Endothelial cell of umbilical vein (primary cell): Measurements from ENCODE around the gene SYNCRIP. TPM values are rescaled to one million over a fixed set of nuclear protein-coding genes. Genes with fewer than 3 reads are reported as not detected.
A peak's percentile ranks its signal among the peaks of the same experiment; 100 is the strongest.

Experiments
- BruUV-seq: library from RNA; stranded (reverse); fragments of 400-500 nt; replicated peaks from 2 replicates; lab custom pipeline; 2021; lab: Mats Ljungman, UMichigan
- CTCF ChIA-PET: fragments of 300-600, 350-600 bp; sonication (Branson Sonifier 250); formaldehyde crosslinking; loops from one replicate; lab custom pipeline; 2021; ENCODE audit warnings: antibody characterized with exemption, inconsistent platforms; lab: Charles Lee
- POLR2A ChIA-PET: fragments of 300-600, 350-600 bp; sonication (Branson Sonifier 250); formaldehyde crosslinking; loops from one replicate; lab custom pipeline; 2021; ENCODE audit warnings: antibody characterized with exemption, inconsistent platforms; lab: Charles Lee
- DNase-seq: peaks from one replicate; pipeline ENCODE4 v3.0.0-alpha.2; 2011; ENCODE audit warnings: low read depth, low spot score
- FAIRE-seq: peaks from 2 replicates; lab custom pipeline; 2011; peaks lifted over from hg19 to GRCh38; lab: Jason Lieb, UNC
- H2AFZ ChIP-seq: 2 replicates; pipeline ENCODE4 v1.6.0; 2012; ENCODE audit warnings: low read depth, low read length, control low read depth, inconsistent platforms
- H3K27ac ChIP-seq: 2 replicates; pipeline ENCODE4 v1.5.1; 2011; ENCODE audit warnings: low read depth, mild to moderate bottlenecking, control low read depth, low read length, moderate library complexity; ENCODE audit not compliant: insufficient read depth
- H3K27me3 ChIP-seq, 2 experiments: 2 replicates each; pipeline versions ENCODE4 v1.6.0 to v1.6.1; 2011; ENCODE audit warnings: low read length in 2 of 2, mixed read lengths in 1 of 2; ENCODE audit not compliant: control insufficient read depth in 2 of 2, insufficient read depth in 2 of 2
- H3K36me3 ChIP-seq, 2 experiments: 2 replicates in 1 of 2; 3 replicates in 1 of 2; pipeline ENCODE4 v1.5.1; 2011; ENCODE audit warnings: low read length in 2 of 2, mild to moderate bottlenecking in 1 of 2, moderate library complexity in 1 of 2; ENCODE audit not compliant: control insufficient read depth in 2 of 2, insufficient read depth in 2 of 2; ENCODE audit errors: extremely low read depth in 1 of 2
- H3K4me1 ChIP-seq: 3 replicates; pipeline ENCODE4 v1.5.1; 2011; ENCODE audit warnings: mild to moderate bottlenecking, low read length; ENCODE audit not compliant: control insufficient read depth, insufficient read depth; ENCODE audit errors: extremely low read depth
- H3K4me2 ChIP-seq: 2 replicates; pipeline ENCODE4 v1.6.1; 2011; ENCODE audit warnings: low read length, control low read depth, mixed read lengths; ENCODE audit not compliant: insufficient read depth
- H3K4me3 ChIP-seq, 3 experiments: fragments of 200-600 bp in 1 of 3; sonication (generic), shearing (Covaris generic) in 1 of 3; replicated peaks in 1 of 3; 2 replicates each; pipeline ENCODE4 v1.5.1; 2011 to 2016; ENCODE audit warnings: control low read depth in 3 of 3, low read length in 3 of 3, mild to moderate bottlenecking in 2 of 3, inconsistent platforms in 1 of 3, low read depth in 1 of 3, moderate library complexity in 1 of 3; ENCODE audit not compliant: insufficient read depth in 1 of 3
- H3K79me2 ChIP-seq: 2 replicates; pipeline ENCODE4 v1.6.0; 2012; ENCODE audit warnings: low read length, inconsistent platforms; ENCODE audit not compliant: control insufficient read depth, insufficient read depth
- H3K9ac ChIP-seq: replicated peaks from 2 replicates; pipeline ENCODE3; 2011; ENCODE audit warnings: low read length, control low read depth; ENCODE audit not compliant: insufficient read depth; ENCODE audit errors: extremely low read depth
- H3K9me1 ChIP-seq: replicated peaks from 3 replicates; pipeline ENCODE4 v1.6.0; 2011; ENCODE audit warnings: mild to moderate bottlenecking, low read length; ENCODE audit not compliant: control insufficient read depth, insufficient read depth; ENCODE audit errors: extremely low read depth
- H3K9me3 ChIP-seq: replicated peaks from 2 replicates; pipeline ENCODE4 v1.5.1; 2012; ENCODE audit warnings: low read length, inconsistent platforms; ENCODE audit not compliant: control insufficient read depth, insufficient read depth
- H4K20me1 ChIP-seq: replicated peaks from 2 replicates; pipeline ENCODE3; 2011; ENCODE audit warnings: mild to moderate bottlenecking, low read length; ENCODE audit not compliant: control insufficient read depth, insufficient read depth; ENCODE audit errors: extremely low read depth
- FOS ChIP-seq: IDR thresholded peaks from 2 replicates; pipeline ENCODE4 v1.6.1; 2011; ENCODE audit warnings: mild to moderate bottlenecking, low read length, moderate library complexity, borderline replicate concordance; ENCODE audit not compliant: insufficient read depth
- POLR2A ChIP-seq: IDR thresholded peaks from 2 replicates; pipeline ENCODE4 v1.6.1; 2012; ENCODE audit warnings: low read depth, mild to moderate bottlenecking, control low read depth, low read length
- dilution Hi-C: fragments of 300-500 bp; cut with MboI; formaldehyde crosslinking; loops from one replicate; pipeline ENCODE4 v1.15.0; 2019; ENCODE audit warnings: low sequenced_read_pairs; ENCODE audit not compliant: extremely low pct_ligation_motif_present
- intact Hi-C: fragments of 100-400 bp; cut with micrococcal nuclease; formaldehyde crosslinking; loops from one replicate; pipeline ENCODE4 v1.10.0; 2022
- polyA plus RNA-seq, 4 experiments: library from polyadenylated mRNA; depleted of rRNA in 3 of 4; stranded (reverse) in 3 of 4; unstranded in 1 of 4; fragments of >200 nt; gene quantifications; 2 replicates each; pipeline versions ENCODE4 v1.2.1 to v1.2.3, GENCODE V29; 2011 to 2012; ENCODE audit warnings: missing spikeins in 1 of 4
- total RNA-seq: library from RNA; stranded (reverse); gene quantifications from 2 replicates; pipeline ENCODE4 v1.2.3, GENCODE V29; 2021
- TF ChIP-seq, protein P1 (sequence below): IDR thresholded peaks from 2 replicates; pipeline ENCODE4 v1.6.1; 2011; ENCODE audit not compliant: insufficient read depth, insufficient read length
- TF ChIP-seq, protein P2 (sequence below), 2 donors: IDR thresholded peaks; 1 replicate in 1 of 2; 2 replicates in 1 of 2; pipeline ENCODE4 v1.5.1; 2011; ENCODE audit warnings: low read length in 2 of 2, mild to moderate bottlenecking in 2 of 2, moderate library complexity in 2 of 2, control low read depth in 1 of 2, inconsistent platforms in 1 of 2, low read depth in 1 of 2; ENCODE audit not compliant: insufficient read depth in 1 of 2; ENCODE audit errors: extremely low read depth in 1 of 2

The SYNCRIP gene
- total and polyA plus RNA-seq, 2 donors (not counting 3 experiments of a cell fraction or from before 2014, with no cell fraction given), result 16.3 to 155 TPM

DNA sequence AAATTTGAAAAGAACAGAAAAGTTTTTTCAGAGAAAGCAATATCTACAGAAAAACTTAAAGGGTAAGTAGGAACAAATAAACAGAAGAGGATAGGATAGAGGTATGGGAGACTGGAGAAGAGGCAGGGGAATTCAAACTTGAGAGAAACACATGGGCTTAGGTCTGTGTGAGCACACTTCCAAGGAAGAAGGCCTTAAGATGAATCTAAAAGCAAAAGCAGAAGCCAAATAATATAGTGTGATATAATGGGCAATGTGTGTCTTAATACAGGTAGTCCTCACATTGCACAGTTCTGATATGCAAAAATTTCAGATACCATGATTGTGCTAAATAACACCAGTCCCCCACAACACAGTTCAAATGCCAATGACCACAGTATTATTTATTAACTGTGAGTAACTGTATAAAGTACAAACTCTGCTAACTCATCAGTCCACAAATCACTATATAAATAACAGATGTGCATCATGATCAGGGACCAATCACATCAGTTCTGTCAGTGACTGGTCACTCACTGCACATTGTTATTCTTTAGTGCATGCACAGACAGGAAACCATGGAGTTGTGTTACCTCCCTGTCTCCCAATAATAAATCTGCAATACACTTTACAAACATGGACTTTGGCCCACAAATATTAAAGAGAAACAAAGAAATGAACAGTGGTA lies 67.6 kb downstream of the SYNCRIP start:
- DNase-seq, result peak; percentile 82
- CTCF ChIA-PET, result no interaction called here
- H3K27me3 ChIP-seq, result no peaks in the 10 kb centered on the region
- peaks cover 21% of the 10 kb centered on the region for H3K4me1 ChIP-seq
- peak overlapping the region; percentile 65 for H3K27ac ChIP-seq
- H2AFZ ChIP-seq, result no peak overlapping the region
- no peak for TF ChIP-seq POLR2A
- TF ChIP-seq, protein P1, sequence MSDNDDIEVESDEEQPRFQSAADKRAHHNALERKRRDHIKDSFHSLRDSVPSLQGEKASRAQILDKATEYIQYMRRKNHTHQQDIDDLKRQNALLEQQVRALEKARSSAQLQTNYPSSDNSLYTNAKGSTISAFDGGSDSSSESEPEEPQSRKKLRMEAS, result no peak
- TF ChIP-seq, protein P2, sequence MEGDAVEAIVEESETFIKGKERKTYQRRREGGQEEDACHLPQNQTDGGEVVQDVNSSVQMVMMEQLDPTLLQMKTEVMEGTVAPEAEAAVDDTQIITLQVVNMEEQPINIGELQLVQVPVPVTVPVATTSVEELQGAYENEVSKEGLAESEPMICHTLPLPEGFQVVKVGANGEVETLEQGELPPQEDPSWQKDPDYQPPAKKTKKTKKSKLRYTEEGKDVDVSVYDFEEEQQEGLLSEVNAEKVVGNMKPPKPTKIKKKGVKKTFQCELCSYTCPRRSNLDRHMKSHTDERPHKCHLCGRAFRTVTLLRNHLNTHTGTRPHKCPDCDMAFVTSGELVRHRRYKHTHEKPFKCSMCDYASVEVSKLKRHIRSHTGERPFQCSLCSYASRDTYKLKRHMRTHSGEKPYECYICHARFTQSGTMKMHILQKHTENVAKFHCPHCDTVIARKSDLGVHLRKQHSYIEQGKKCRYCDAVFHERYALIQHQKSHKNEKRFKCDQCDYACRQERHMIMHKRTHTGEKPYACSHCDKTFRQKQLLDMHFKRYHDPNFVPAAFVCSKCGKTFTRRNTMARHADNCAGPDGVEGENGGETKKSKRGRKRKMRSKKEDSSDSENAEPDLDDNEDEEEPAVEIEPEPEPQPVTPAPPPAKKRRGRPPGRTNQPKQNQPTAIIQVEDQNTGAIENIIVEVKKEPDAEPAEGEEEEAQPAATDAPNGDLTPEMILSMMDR (IDR thresholded peaks at IDR 0.05; ENCODE audit: extremely low read depth in 1 of 2, insufficient read depth in 1 of 2, low read depth in 1 of 2, low read length in 2 of 2), result no peak
- peak; percentile 21 for TF ChIP-seq FOS
- FAIRE-seq, result peak; percentile 78
- peak overlapping the region; percentile 22 for H3K9ac ChIP-seq
- BruUV-seq, result no TSS peak
- peaks cover 59% of the 10 kb centered on the region for H3K79me2 ChIP-seq
- peak overlapping the region; percentile 27 for H3K4me2 ChIP-seq
- peaks cover 3% of the 10 kb centered on the region for H4K20me1 ChIP-seq
- intact Hi-C loops (no loop called here), dilution Hi-C loops (no loop called here)
- POLR2A ChIA-PET, result no interaction called here
- H3K9me1 ChIP-seq, result peaks cover 2% of the 10 kb centered on the region
- H3K9me3 ChIP-seq, result no peaks in the 10 kb centered on the region
- no peak overlapping the region for H3K4me3 ChIP-seq
- H3K36me3 ChIP-seq, result peaks cover 0 to 2% of the 10 kb centered on the region in 2 experiments
